GM12892 (cell line): Measurements from ENCODE around the gene CPNE7.

Experiments used
- POLR2A ChIP-seq: IDR thresholded peaks from 2 replicates; pipeline ENCODE4 v1.6.1; 2011; ENCODE audit warnings: low read depth, low read length, control low read depth
- POLR2AphosphoS5 ChIP-seq: IDR thresholded peaks from 2 replicates; pipeline ENCODE4 v1.6.1; 2011; ENCODE audit warnings: low read depth, low read length, control low read depth
- TAF1 ChIP-seq: IDR thresholded peaks from 2 replicates; pipeline ENCODE4 v1.6.1; 2011; ENCODE audit warnings: low read depth, mild to moderate bottlenecking, control low read depth, low read length, borderline replicate concordance

GRCh38 chr16:89600956-89601355, 25.4 kb downstream of the CPNE7 start:
- TF ChIP-seq POLR2A (no peak), TAF1 (no peak), POLR2AphosphoS5 (no peak)
